ENCODE results near the gene PSME4. TPM values are rescaled to one million over a fixed set of nuclear protein-coding genes. Genes with fewer than 3 reads are reported as not detected.
A peak's percentile ranks its signal among the peaks of the same experiment; 100 is the strongest.

The PSME4 gene
- total RNA-seq, 1 donor from 2014 or later: 74.3 TPM

DNA sequence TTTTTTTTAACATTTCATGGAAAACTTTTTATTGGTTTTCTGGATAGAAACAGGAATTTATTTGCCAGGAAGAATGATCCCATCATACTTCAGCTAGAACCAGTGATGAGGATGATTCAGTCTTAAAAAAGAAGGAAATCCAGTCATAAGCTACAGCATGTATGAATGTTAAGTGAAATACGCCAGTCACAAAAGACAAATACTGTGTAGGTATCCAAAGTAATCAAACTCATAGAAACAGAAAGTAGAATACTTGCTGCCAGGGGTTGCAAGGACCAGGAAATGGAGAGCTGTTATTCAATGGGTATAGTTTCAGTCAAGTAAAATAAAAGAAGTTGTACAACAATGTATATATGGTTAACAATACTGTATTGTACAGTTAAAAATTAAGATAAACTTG is 21.3 kb downstream of the PSME4 start:
- ATAC-seq (ENCODE audit: low read depth) (no peak), DNase-seq (no peak)
- H3K9me3 Mint-ChIP-seq: no peaks in the 10 kb centered on the region
- no peak overlapping the region for H3K4me3 Mint-ChIP-seq
- peaks cover 67% of the 10 kb centered on the region for H3K4me1 Mint-ChIP-seq
- TF ChIP-seq, protein P1, sequence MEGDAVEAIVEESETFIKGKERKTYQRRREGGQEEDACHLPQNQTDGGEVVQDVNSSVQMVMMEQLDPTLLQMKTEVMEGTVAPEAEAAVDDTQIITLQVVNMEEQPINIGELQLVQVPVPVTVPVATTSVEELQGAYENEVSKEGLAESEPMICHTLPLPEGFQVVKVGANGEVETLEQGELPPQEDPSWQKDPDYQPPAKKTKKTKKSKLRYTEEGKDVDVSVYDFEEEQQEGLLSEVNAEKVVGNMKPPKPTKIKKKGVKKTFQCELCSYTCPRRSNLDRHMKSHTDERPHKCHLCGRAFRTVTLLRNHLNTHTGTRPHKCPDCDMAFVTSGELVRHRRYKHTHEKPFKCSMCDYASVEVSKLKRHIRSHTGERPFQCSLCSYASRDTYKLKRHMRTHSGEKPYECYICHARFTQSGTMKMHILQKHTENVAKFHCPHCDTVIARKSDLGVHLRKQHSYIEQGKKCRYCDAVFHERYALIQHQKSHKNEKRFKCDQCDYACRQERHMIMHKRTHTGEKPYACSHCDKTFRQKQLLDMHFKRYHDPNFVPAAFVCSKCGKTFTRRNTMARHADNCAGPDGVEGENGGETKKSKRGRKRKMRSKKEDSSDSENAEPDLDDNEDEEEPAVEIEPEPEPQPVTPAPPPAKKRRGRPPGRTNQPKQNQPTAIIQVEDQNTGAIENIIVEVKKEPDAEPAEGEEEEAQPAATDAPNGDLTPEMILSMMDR (IDR thresholded peaks at IDR 0.05): no peak
- POLR2A ChIA-PET: interaction anchor here (0.5 to 0.6 kb wide), 3 partner anchors 34 to 165 kb away, joined by 3 to 4 read pairs (median 4); no protein-coding TSS in a partner anchor
- peaks cover 47% of the 10 kb centered on the region for H3K36me3 Mint-ChIP-seq (ENCODE audit: low read depth)
- CTCF ChIA-PET: no interaction called here
- peak overlapping the region; percentile 32 for H3K27ac Mint-ChIP-seq
- intact Hi-C loops (cut with micrococcal nuclease): loop anchor here (2.0 to 10.0 kb wide), 2 partner anchors 19 to 555 kb away; no protein-coding TSS in a partner anchor
- H3K27me3 Mint-ChIP-seq: no peaks in the 10 kb centered on the region

DNA sequence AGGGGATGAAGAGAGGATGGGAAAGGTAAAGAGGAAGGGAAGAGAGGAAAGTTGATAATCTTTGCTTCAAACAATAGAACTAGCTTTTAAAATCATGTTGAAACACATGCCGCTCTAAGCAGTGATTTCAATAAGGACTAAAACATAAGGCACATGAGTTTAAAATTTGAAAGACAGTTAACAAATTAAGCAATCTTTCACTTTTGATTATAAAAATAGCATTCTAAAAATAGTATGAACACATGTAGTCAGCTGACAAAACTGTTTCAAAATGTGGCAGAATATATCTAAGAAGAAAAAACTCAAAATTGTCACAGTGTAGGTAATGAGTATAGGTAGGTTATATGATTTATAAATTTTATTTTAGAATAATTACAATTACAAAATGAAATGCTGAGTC is 25.3 kb downstream of the PSME4 start:
- POLR2A ChIA-PET: no interaction called here
- DNase-seq (no peak), ATAC-seq (ENCODE audit: low read depth) (no peak)
- no peaks in the 10 kb centered on the region for H3K9me3 Mint-ChIP-seq
- CTCF ChIA-PET: no interaction called here
- H3K4me1 Mint-ChIP-seq: peaks cover 71% of the 10 kb centered on the region
- intact Hi-C loops (cut with micrococcal nuclease): loop anchor here (10.0 kb wide), 1 partner anchor 559 kb away; no protein-coding TSS in a partner anchor
- TF ChIP-seq, protein P1 (IDR thresholded peaks at IDR 0.05): no peak
- H3K27ac Mint-ChIP-seq: peak overlapping the region; percentile 84
- H3K36me3 Mint-ChIP-seq (ENCODE audit: low read depth): peaks cover 51% of the 10 kb centered on the region
- peak overlapping the region; percentile 44 for H3K4me3 Mint-ChIP-seq
- H3K27me3 Mint-ChIP-seq: no peaks in the 10 kb centered on the region

DNA sequence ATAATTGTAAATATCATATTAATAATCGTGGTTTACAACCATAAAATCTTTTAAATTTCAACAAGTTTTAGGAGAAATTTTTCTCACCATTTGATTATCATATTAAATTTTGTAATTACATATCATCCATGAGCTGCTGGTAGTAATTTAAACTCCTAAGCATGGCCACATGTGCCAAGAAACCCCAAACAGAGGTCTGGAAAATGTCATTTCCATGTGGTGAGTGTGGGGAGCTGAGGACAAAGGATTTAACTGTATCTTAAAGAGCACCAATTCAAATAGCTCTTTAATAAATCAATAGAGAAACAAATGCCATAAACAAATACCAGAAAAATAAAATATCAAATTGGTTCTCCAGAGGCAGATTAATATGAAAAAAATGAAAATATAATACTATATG is 26.3 kb downstream of the PSME4 start:
- POLR2A ChIA-PET: interaction anchor here (0.5 to 0.6 kb wide), 2 partner anchors 26 to 156 kb away, joined by 3 to 5 read pairs; partner anchors contain the start of gene PSME4
- ATAC-seq (ENCODE audit: low read depth) (no peak), DNase-seq (no peak)
- peaks cover 53% of the 10 kb centered on the region for H3K36me3 Mint-ChIP-seq (ENCODE audit: low read depth)
- CTCF ChIA-PET: interaction anchor here (1.1 kb wide), 1 partner anchor 162 kb away, joined by 5 read pairs; no protein-coding TSS in a partner anchor
- intact Hi-C loops (cut with micrococcal nuclease): loop anchor here (5.0 to 10.0 kb wide), 2 partner anchors 158 to 560 kb away; no protein-coding TSS in a partner anchor
- H3K27me3 Mint-ChIP-seq: no peaks in the 10 kb centered on the region
- H3K9me3 Mint-ChIP-seq: no peaks in the 10 kb centered on the region
- no peak overlapping the region for H3K4me3 Mint-ChIP-seq
- no peak overlapping the region for H3K27ac Mint-ChIP-seq
- TF ChIP-seq, protein P1 (IDR thresholded peaks at IDR 0.05): no peak
- peaks cover 75% of the 10 kb centered on the region for H3K4me1 Mint-ChIP-seq

DNA sequence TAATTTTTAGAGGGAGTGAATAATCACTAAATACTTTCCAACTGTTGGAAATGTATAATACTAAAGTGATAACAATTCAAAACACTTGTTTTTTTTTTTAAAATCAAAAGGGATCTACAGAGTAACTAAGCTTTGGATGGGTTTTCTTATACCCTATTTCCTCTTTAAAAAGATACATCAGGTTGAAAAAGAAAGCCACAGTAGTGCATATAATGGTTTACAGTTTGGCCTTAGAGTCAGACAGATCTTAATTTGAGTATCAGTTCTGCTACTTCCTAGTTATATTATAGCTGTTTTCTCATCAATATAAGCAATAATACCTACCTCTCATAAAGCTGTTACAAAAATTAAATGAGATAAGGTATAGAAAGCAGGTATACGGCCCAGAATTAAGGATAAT is 28.5 kb downstream of the PSME4 start:
- peaks cover 50% of the 10 kb centered on the region for H3K36me3 Mint-ChIP-seq (ENCODE audit: low read depth)
- ATAC-seq (ENCODE audit: low read depth): no peak
- H3K4me1 Mint-ChIP-seq: peaks cover 63% of the 10 kb centered on the region
- H3K27me3 Mint-ChIP-seq: no peaks in the 10 kb centered on the region
- ChIA-PET CTCF (no interaction called here), POLR2A (interaction anchor here (1.0 to 2.3 kb wide), 4 partner anchors 10 to 175 kb away, joined by 3 to 6 read pairs (median 4); partner anchors contain the start of gene CHAC2)
- TF ChIP-seq, protein P1 (IDR thresholded peaks at IDR 0.05): no peak
- intact Hi-C loops (cut with micrococcal nuclease): loop anchor here (5.0 to 10.0 kb wide), 2 partner anchors 160 to 563 kb away; no protein-coding TSS in a partner anchor
- H3K27ac Mint-ChIP-seq: peak overlapping the region; percentile 59
- H3K4me3 Mint-ChIP-seq: no peak overlapping the region
- H3K9me3 Mint-ChIP-seq: no peaks in the 10 kb centered on the region
- no peak for DNase-seq

DNA sequence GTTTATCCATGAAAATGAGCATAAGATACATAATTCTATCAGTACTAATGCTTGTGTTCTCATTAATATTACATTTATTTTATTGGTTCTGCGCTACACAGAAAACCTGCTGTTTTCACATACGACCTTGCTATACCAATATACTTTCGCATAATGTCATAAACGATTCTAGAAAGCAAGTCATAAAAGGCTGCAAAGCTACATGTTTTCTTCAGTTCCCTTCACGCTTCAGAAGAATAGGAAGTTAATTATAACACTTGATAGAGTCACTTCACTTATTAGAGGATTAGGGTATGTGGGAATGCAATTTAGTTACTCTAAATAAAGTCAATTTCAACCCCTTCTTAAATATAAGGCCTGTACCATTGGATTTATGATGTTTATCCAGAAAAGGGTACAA is 29.0 kb downstream of the PSME4 start:
- Mint-ChIP-seq H3K4me3 (no peak overlapping the region), H3K9me3 (no peaks in the 10 kb centered on the region), H3K27ac (peak overlapping the region; percentile 59), H3K27me3 (no peaks in the 10 kb centered on the region), H3K36me3 (ENCODE audit: low read depth) (peaks cover 51% of the 10 kb centered on the region), H3K4me1 (peaks cover 60% of the 10 kb centered on the region)
- DNase-seq: no peak
- ATAC-seq (ENCODE audit: low read depth): peak; percentile 66
- POLR2A ChIA-PET: interaction anchor here (0.6 to 2.3 kb wide), 6 partner anchors 9 to 174 kb away, joined by 3 to 8 read pairs (median 4); partner anchors contain the start of gene CHAC2
- intact Hi-C loops (cut with micrococcal nuclease): loop anchor here (5.0 to 10.0 kb wide), 2 partner anchors 161 to 563 kb away; no protein-coding TSS in a partner anchor
- CTCF ChIA-PET: no interaction called here
- TF ChIP-seq, protein P1 (IDR thresholded peaks at IDR 0.05): no peak
